ENCODE results near the gene MEAK7.

Gene MEAK7

DNA sequence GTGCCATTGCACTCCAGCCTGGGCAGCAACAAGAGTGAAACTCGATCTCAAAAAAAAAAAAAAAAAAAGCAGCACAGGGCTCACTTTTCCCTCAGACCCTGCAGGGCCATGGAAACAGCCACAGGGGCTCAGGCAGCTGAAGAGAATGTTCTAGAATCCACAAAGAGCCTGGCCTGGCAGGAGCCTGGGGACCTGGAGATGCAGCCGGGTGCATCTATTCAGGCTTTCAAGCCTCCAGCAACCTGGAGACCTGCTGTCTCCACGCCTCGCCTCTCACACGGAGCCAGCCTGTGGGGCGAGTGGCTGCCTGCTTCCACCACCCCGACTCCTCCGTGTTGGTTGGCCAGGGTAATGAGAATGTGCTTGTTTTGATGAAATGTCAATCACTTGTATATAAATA, 44.0 kb upstream of the MEAK7 start:
- ChIA-PET POLR2A (no interaction called here), CTCF (no interaction called here)
- TF ChIP-seq, protein P1, sequence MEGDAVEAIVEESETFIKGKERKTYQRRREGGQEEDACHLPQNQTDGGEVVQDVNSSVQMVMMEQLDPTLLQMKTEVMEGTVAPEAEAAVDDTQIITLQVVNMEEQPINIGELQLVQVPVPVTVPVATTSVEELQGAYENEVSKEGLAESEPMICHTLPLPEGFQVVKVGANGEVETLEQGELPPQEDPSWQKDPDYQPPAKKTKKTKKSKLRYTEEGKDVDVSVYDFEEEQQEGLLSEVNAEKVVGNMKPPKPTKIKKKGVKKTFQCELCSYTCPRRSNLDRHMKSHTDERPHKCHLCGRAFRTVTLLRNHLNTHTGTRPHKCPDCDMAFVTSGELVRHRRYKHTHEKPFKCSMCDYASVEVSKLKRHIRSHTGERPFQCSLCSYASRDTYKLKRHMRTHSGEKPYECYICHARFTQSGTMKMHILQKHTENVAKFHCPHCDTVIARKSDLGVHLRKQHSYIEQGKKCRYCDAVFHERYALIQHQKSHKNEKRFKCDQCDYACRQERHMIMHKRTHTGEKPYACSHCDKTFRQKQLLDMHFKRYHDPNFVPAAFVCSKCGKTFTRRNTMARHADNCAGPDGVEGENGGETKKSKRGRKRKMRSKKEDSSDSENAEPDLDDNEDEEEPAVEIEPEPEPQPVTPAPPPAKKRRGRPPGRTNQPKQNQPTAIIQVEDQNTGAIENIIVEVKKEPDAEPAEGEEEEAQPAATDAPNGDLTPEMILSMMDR (IDR thresholded peaks at IDR 0.05; ENCODE audit: control extremely low read depth, extremely low read depth, low read depth, missing control alignments): no peak
- DNase-seq (ENCODE audit: extremely low spot score): no peak

DNA sequence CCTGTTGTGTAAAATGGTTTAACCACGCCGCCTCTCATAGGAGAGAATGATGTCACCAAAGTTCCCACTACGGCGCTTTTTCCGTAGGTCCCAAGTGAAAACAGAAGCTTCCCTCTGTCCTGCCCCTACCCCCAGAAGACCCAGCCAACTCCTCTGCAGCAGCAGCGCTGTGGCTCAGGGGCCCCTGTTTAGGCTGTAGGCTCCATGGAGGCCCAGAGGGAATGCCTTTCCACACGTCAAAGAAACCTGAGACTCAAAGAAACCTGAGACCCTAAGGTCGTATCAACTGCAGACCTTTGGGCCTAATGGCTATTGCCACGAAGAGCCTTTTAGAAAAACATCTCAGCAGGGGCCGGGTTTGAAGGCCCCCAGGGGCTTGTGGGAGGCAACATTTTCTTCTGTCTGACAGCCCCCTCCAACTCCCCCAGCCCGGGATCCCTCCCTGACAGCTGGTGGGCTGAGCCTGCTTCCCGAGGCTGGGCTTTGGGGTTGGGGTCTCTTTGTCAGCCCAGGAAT, 43.1 kb upstream of the MEAK7 start:
- CTCF ChIA-PET: interaction anchor here (0.8 to 1.0 kb wide), 3 partner anchors 10 to 178 kb away, joined by 3 to 4 read pairs (median 3); no protein-coding TSS in a partner anchor

DNA sequence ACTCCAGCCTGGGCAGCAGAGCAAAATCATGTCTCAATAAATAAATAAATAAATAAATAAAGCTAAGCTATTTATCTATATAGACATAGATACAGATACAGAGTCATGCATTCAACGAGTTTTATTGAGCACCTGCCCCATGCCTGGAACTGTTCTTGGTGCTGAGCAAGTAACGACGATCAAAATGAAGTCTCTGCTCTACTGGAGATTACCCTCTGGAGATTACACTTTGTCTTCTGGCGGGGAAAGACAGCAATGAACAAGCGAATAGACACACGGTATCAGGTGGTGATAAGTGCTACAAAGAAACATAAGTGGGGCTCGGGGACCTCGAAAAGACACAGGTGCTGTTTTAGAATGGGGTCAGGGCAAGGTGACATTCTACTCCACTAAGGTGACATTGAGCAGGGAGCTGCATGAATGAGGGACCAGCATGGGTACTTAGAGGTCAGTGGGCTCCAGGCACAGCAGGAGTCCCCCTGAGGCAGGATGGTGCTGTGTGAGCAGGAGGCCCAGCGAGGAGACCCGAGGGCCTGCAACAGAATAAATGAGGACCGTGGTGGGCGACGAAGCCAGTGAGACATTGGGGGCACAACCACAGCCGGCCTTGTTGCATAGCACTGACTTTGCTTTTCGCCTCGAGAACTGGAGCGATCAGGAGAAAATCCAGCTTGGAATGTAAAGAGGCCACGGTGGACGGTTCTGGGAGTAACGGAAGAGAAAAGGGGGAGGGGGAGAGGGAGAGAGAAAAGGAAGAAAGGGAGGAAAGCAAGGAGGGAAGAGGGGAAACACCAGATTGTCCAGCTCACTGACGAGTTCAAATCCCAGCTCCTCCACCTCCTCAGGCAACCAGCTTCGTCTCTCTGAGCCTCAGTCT, 42.4 kb upstream of the MEAK7 start:
- TF ChIP-seq, protein P1 (IDR thresholded peaks at IDR 0.05; ENCODE audit: control extremely low read depth, extremely low read depth, low read depth, missing control alignments): no peak
- POLR2A ChIA-PET: no interaction called here
- CTCF ChIA-PET: interaction anchor here (0.8 to 1.5 kb wide), 4 partner anchors 9 to 179 kb away, joined by 3 to 4 read pairs (median 3); no protein-coding TSS in a partner anchor
- no peak for DNase-seq (ENCODE audit: extremely low spot score)

More for the DNA sequence above, 43.1 kb upstream of the MEAK7 start:
- TF ChIP-seq, protein P1 (IDR thresholded peaks at IDR 0.05; ENCODE audit: control extremely low read depth, extremely low read depth, low read depth, missing control alignments): no peak
- POLR2A ChIA-PET: no interaction called here
- no peak for DNase-seq (ENCODE audit: extremely low spot score)

DNA sequence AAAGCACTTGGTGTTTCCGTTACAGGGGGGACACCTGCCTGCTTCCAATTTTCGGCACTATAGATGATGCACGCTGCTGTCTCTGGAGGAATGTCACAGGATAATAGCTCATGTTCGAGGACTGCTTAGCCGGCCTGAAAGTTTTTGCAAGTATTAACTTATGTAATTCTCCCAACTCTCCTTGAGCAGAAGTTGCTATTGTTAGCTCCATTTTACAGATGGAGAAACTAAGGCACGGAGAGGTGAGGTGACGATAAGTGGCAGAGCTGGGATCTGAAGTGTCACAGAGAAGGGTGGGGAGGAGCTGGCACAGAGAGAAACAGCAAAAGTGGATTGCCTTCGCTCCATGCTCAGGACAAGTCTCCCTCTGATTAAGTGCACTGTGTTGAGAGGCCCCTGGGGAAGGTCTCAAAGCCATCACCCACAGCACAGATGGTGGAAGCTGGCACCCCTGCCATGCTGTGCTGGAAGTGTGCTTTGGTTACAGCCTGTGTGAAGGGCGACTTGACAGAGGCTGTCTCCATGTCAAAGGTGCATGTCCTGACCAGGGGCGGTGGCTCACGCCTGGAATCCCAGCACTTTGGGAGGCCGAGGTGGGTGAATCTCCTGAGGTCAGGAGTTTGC, 40.8 kb upstream of the MEAK7 start:
- no peak for DNase-seq (ENCODE audit: extremely low spot score)
- CTCF ChIA-PET: interaction anchor here (1.2 to 1.5 kb wide), 2 partner anchors 18 to 25 kb away, joined by 3 read pairs; no protein-coding TSS in a partner anchor
- TF ChIP-seq, protein P1 (IDR thresholded peaks at IDR 0.05; ENCODE audit: control extremely low read depth, extremely low read depth, low read depth, missing control alignments): no peak
- POLR2A ChIA-PET: no interaction called here

DNA sequence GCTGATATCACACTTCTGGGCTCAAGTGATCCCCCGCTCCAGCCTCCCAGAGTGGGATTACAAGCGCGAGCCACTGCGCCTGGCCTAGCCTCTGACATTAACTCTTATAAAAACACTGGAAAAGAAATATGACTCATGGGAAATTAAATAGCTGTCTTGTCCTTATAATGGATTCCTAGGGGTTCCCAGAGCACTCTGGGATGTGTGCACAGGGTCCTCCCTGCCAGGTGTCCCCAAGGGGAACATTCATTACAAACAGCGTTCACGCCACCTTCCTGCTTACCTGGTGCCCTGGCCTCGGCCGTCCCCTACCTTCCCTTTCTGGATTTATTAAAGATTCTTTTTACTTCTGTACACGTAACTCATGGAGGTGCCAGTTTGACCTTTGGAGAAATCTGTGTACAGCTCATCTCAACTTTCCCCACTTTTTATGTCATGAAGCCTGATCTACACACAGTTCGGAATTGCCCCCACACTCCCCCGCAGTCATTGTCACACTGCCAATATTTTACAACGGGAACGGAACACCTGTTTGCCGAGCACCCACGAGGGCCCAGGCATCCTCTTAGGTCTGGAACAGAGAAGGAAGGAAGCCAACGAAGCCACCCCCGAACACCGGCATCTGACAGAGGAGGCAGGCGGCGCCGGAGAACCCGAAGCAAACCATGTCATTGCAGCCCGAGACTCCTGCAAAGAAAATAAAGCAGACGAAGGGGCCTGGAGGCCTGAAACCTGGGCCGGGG, 39.7 kb upstream of the MEAK7 start:
- CTCF ChIA-PET: interaction anchor here (1.5 kb wide), 1 partner anchor 15 kb away, joined by 5 read pairs; no protein-coding TSS in a partner anchor
- DNase-seq (ENCODE audit: extremely low spot score): no peak
- POLR2A ChIA-PET: no interaction called here
- TF ChIP-seq, protein P1 (IDR thresholded peaks at IDR 0.05; ENCODE audit: control extremely low read depth, extremely low read depth, low read depth, missing control alignments): no peak

DNA sequence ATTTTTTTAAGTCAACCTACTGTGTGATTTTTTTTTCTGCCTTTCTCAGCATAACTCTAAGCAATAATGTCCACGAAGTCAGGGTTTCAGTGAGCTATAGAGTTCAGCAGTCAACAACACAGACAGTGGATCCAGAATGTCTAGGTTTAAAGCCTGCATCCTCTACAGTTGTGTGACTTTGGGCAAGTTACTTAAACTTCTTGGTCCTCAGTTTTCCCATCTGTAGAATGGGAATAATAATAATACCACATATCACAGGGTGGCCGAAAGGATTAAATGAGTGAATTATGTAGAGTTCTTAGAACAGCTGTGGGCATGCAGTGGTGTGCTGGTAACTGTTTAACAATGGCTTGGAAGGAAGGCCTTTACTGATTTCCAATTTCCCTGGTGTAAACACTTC, 38.8 kb upstream of the MEAK7 start:
- TF ChIP-seq, protein P1 (IDR thresholded peaks at IDR 0.05; ENCODE audit: control extremely low read depth, extremely low read depth, low read depth, missing control alignments): no peak
- ChIA-PET CTCF (interaction anchor here (1.5 kb wide), 1 partner anchor 14 kb away, joined by 5 read pairs; no protein-coding TSS in a partner anchor), POLR2A (no interaction called here)
- DNase-seq (ENCODE audit: extremely low spot score): no peak
